Stimulated activated CD8-positive, alpha-beta memory T cell treated with anti-CD3 and anti-CD28 coated beads, Interleukin-2, amount 100 ng/mL, for 1 hour (primary cell): ENCODE results near the gene ATP2B2.

Experiments
- DNase-seq, 2 donors: peaks; one replicate each; pipeline ENCODE4 v3.0.0-alpha.2; 2020; ENCODE audit warnings: low read depth in 2 of 2

Gene ATP2B2

DNA sequence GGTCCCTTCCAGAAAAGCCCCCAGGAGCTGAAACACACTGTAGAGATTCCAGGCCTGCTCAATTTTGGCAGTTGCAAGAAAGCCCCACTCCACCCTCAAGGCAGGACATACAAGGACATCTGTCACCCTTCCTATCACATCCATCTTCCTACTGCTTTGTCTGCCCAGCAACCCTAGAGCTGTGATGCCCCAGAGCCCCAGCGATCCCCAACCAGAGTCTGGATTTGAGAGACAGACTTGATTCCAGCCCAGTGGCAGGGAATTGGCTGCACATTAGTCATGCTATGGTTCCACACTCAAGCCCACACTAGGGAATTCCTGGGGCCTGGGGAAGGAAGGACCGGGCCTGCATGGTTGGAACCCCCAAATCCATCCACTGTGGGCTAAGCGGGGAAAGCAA, 56.8 kb downstream of the ATP2B2 start:
- DNase-seq, result no peak

DNA sequence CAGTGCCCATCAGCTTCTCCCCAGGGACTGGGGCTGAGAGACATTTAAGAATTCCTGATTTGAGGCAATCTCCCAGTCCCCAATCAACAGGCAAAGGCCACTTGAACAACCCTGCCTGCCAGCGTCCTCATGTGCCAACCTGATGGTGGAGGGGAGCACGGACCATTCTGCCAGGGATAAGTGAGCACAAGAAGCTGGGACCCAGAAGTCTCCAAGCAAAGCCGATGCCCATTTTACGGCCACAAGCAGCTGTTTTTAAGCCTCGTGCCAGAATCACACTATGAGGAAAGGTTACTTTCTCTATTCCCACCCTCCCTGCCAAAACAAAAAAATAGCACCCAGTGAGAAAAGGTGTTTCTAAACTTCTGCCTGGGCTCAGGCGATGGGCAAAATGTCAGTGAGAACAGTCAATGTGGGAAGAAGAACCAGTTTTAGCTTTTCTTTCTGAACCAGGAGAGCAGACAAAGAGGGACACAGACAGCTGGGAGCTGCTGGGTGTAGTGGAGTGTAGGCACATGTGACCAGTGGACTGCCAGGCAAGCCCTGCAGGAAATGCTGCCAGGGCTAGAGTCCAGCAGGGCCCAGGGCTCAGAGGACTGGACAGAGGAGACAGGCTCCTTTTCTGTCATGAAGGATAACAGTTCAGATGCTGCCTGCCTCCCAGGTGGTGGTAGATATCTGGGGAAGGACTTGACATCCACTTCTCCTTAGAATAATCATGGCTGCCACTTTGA, 57.7 kb downstream of the ATP2B2 start:
- DNase-seq, result no peak

DNA sequence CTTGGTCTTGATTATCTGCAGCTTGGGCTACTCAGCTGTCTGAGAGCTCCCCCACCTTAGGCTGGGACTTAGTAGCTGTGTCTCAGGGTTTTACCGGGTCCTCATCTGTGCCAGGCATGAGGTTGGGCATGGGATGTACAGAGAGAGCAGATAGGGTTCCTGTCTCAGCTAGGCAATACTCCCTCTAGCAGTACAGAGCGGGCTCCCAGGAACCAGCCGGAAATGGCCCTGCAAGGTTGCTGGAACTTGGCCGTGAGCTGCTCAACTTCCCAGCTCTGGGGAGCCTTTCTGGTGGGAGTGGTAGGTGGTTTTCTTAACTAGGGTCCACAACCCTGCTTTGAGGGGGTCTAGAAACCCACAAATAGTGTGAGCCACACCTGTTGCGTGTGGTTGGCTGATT, 58.3 kb downstream of the ATP2B2 start:
- no peak for DNase-seq

DNA sequence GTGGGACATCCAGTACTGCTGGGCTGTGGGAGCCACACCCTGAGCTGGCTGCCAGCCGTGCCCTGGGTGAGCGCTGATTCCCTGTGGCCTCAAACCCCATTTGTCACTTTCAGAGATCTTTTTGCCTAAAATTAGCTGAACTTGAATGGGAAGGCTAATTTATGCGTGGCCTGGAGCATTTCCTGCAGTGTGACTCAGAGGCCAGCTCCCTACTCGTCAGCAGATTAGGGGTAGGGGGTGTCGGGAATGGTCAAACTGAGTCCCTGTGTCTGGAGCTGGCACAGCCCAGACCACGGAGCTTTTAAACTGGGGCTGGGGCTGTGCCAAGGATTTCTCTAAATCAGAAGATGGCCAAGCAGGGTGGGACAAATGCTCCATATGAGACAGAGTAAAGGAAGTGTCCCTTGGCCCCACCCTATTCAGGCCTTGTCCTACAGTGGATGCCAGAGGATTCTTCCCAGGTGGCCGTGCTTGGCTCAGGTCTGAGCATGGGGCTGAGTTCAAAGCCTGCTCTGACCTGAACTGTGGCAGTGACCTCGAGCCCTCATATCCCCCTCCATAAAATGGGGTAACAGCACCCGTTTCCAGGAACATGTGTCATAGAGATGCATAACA, 59.7 kb downstream of the ATP2B2 start:
- no peak for DNase-seq

DNA sequence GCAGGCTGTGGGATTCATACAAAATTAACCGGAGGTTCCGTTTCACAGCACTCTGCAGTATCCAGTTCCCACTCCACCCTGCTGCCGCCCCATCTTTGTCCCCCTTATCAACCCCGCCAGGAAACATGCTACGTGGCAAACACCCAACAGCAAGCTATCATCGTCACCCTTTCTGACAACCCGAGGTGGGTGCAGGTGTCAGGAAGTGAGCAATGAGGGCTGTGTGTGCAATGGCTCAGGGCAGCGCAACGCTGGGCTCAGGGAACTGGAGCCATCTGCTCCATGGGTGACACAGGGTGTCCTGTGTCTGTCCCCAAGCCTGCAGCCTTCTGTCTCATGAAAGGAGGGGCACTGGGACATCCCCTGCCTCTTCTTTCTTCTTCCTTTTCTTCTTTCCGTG, 60.9 kb downstream of the ATP2B2 start:
- no peak for DNase-seq

DNA sequence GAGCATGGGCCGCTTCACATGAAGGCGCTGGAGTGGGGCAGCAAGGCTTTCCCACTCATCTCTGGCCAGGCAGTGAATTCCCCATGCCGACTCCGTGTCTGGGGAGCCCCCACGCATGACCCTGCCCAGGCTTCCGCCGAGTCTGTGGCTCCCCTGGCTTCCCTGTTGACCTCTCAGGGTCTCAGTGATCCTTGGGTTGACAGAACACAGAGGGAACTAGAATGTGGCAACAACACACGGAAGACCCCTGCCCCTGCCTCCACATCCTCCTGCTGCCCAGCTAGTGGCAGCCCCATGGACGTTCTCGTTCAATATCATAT, 61.3 kb downstream of the ATP2B2 start:
- no peak for DNase-seq

DNA sequence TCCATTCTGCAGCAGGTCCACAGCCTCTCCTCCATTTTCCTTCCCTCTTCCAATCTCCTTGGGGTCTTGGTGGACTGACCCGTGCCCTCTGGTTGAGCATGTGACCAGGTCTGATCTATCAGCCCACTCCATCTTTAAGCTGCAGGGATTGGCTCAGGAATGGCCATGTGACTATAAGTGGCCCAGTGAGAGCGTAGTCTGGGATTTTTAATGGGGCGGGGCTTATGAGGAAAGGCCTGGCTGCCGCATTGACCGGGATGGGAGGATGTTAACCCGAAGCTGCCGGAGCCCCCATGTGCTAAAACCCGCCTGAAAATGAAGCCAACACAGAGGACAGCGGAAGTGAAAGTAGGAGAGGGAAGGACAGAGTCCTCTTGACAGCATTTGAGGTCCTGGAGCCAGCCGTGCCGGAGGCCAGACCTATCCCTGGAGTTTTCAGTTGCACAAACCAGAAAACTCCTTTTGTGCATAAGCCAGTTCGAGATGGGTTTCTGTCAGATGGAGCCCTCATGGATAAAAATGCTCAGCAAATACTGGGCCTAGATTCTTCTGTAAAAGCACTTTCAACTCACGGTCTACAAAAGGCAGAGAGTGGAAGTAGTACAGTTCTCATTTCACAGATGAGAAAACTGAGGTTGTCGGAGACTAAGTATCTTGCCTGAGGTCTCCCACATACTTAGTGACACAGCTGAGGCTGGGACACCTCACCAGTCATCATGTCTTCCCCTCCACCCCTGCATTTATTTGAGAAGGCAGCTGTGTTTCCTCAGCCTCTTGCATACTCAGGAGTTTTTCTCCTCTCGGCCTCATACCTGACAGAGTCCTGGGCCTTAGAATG, 61.9 kb downstream of the ATP2B2 start:
- DNase-seq, result no peak

DNA sequence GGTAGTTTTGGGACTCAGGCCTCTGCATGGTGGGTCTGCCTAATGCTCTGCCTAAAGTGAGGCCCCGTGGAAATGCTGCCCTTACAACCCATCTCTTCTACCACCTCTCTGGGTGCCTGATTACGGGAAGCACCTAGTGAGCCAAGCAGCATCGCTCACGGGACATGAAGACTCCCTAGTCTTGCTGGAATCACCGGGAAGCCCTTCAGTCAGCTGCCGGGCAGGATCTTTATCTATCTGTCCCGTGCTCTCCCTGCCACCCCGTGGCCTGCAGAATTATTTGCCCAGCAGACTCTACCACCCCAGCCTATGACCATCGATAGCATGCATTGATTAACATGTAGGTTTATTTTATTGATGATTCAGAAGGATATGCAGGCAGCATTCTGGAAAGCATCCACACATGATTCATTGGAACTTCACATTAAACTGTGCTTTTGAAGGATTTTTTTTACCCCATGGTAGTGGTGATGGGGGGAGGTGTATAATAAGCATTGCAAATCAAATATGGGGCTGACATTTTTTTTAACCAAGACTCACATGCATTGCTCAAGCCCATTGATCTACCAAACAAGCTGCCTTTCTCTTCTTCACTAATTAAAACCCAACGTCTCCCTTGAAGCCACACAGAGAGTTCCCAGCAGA, 63.1 kb downstream of the ATP2B2 start:
- no peak for DNase-seq

DNA sequence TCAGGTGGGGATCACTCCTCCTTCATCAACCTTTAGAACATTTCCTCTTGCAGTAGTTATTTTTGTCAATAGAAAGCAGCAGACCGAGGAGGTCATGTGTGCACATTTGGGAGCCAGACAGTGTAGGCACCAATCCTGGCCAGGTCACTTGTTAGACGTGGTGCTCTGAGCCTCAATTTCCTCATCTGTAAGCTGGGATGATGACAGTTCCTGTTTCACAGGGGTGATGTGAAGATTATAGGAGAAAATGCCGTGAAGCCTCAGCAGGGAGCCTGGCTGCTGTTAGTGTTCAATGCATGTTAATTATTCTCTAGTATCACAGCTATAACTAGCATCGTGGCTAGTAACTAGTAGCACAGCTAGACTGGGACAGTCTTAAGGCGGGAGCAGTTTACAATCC, 64.7 kb downstream of the ATP2B2 start:
- no peak for DNase-seq

DNA sequence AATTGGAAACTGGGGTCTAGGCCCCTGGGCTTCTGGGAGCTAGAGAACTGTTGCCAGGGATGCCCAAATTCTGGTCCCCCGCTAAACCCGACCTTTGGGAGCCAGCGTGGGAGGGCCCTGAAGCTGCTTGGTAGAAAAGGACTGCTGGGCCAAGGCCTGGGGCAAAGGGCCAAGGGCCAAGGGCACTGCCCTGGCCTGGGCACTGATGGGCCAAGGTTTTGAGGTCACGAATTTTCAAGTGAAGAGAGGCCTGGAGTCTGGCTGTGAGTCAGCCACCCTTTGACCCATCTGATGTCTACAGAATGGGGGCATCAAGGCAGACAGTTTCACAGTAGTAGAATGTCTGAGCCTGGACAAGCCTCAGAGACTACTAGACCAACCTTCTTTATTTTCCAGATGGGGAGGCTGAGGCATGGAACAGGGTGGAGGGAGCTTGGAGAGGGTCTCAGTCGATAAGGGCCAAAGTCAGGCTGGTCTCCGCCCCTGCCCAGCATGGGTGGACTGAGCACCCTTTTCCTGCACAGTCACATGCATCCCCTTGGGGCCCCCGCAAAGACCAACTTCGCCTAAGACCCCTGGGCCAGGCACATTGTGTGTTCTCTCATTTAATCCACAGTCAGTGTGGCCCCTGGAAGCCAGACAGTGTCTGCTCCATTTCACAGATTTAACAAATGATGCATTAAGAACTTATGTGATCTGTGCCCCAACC, 66.3 kb downstream of the ATP2B2 start:
- no peak for DNase-seq

DNA sequence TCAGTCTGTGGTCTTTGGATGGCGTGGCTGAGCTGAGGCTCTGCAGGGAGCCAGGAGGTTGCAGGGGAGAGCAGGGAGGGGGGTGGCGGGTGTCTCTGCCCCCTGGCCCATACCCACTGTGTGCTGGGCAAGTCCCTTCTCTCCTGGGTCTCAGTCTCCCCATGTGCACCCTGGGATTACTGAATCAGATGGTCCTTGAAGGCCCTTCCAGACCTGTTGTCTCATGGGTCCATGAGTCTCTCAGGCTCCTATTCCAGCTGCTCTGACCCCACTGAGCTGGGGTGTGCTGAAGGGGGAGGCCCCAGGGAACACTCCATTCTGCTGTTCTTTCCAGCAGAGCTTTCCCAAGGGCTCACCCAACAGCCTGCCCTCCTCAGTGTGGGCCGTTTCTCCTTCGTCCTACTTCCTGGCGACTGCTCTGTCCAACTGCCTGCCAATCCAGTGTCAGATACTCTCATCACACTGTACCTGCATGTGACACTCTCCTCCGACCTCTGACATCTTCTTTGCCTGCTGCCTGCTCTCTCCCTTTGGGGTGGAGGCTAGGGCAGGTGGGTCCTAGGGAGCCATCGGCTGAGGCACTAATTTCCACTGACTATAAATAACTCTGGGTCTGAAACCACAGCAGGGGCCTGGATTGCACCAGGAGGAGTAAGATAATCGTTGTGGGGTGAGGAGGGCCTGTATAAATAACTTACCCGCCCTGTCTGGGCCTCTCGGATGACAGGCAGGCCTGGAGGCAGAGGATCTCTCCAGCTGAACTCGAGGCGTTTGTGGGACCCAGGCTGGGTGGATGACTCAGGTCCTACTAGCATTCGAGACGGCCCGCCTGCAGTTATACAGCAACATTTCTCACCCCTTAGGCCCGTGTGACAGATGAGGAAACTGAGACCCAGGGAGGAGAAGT, 67.1 kb downstream of the ATP2B2 start:
- DNase-seq, result no peak

DNA sequence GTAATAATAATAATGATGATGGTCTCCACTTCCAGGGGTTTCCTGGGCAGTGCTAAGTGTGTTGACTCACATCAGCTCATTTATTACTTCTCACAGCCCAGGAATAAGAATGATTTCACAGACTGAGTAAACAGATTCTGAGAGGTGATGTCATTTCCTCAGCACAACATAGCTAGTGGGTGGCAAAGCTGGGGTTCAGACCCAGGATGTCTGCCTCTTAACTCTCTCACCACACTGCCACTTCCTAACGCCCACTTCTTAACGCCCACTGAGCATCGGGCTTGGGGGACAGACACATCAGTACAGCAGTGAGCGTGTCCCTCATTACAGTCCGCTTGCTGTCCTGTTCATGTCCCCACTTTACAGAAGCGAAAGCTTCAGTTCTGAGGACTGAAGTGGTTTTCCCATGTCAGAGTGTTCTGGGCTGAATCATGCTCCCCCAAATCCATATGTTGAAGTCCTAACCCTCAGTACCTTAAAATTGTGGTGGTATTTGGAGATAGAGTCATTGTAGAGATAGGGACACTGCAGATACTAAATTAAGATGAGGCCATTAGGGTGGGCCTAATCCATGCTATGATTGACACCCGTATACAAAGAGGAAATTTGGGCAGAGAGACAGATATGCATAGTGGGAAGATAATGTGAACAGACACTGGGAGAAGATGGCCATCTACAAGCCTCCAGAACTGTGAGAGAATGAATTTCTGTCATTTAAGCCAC, 68.0 kb downstream of the ATP2B2 start:
- DNase-seq, result peak; percentile 14 to 24

DNA sequence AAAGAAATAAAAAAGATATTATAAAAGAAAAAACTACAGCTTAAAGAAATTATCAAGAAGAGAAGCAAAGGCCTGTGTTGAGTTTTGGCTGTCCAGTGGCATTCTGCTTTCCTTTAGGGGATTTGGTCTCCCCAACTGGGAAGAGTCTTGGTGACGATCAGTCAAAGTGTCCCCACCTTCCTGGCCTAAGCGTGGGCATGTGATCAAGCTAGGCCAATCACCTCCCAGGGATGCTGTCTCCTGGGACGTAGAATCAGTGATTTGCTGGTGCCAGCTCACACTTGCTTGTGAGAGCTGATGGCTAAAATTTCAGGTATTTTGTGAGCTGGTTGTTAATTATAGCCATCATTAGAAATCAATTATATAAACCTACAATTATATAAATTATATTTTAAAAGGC, 69.5 kb downstream of the ATP2B2 start:
- no peak for DNase-seq

DNA sequence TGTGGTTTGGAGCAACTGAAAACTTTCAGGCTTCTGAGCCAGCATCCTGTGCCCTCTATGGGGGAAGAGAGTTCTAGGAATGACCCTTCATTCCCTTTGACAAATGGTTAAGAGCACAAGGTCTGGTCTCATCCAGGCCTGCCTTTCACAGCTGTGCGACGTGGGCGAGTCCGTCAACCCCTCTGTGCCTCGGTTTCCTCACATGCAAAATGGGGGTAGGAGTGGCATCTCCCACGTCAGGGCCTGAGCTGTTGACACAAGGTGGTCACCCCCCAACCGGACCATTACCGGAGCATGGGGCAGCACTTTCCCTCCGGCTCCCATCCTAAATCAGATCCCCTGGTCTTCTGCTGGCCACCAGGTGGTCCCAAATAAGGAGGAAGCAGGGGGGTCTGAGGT, 70.4 kb downstream of the ATP2B2 start:
- no peak for DNase-seq

DNA sequence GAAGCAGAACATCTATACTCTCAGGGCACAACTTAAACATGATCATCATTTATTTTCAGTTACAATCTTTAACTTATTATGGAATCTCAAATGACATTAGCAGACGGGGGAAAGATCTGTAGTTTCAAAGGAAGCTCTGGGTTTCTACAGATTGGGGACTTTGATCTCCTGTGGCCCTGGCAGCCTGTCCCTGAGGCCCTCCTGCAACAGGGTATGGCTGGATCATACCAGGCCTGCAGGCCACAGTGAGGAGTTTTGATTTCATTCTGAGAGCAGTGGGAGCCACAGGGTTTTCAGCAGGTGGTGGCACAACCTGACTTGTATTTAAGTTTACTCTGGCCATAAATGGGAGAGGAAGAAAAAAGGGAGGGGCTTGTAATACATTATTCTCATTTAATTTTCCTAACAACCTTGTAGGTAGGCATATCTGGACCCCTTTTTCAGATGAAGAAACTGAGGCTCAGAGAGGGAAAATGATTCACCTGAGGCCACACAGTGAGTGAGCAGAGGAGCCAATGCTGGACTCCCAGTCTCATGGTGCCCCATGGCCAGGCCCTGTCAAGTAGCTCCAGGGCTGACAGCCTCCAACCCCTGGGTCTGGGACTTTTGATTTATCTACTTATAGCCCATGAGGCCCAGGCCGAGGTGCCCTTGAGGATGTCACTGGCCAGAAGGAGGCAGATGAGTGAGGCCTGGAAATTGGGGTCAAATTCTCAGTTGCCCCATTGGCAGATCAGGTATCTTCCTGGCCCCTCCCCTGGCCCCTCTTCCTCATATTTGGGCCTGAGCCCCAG, 71.0 kb downstream of the ATP2B2 start:
- DNase-seq, result no peak

DNA sequence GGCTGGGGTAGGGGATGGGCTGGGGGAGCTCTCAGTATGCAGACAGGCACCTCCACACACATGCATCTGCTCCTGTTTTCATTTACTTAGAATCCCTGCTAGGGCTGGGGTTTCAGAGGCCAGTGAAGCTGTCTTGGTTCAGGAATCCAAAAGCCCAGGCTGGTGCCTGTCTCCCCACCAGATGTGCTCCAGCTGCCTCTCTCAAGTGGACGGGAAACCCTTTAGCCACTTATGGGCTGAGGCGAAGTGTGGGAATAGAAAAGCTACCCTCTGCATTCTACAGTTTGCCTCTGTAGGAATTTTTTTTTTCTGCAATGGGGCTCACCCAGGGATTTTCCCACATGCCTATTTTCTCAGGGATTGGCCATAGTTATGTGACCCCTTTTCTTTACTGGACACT, 72.5 kb downstream of the ATP2B2 start:
- no peak for DNase-seq

DNA sequence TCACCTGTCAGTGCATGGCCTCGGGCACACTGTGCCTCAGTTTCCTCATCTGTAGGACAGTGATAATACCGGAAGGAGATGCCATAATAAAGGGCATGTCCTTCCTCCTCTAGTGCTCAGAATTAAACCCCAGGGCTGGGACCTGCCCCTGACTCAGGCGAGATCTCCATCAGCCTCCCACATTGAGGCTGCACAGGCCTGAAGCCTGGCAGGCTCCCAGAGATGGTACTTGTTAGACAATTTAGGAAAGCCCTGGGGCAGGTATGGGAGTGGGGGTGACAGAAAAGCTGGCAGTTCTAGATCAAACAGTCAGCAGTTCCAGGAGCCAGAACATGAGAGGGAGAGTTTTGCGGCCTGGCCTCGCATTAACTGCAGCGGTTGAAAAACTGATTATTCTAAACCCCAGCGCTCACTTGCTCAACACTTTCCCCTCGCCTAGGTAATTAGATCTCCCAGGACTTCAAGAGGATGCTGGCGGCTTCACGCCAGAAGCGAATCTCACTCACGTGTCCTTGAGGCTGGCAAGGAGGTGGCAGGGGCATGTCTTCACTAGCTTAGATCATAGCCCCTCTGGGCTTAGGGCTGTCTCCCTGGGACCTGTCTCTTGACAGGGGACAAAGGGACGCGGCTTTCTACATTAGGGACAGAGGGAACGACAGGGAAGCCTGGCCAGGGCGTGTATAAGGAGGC, 73.1 kb downstream of the ATP2B2 start:
- no peak for DNase-seq

DNA sequence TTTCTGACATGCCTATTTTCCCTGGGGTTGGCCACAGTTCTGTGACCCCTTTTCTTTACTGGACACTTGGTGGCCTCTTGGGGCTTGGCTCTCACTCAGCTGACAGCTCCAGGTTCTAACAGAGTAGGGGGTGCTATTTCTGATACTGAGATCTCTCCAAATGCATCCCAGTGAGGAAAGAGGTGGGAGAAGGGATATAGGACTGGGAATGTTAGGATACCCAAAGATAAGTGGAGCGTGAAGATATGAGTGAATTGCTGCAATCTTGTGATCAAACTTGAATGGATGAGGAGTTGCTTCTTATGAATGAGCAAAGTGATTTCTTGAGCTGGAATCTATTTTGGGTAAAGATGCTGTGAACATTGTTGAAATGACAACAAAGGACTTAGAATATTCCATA, 74.6 kb downstream of the ATP2B2 start:
- no peak for DNase-seq
